HepG2 (cell line): ENCODE measurements around the gene DUSP22. TPM values are rescaled to one million over a fixed set of nuclear protein-coding genes. Genes with fewer than 3 reads are reported as not detected.

Experiments
- ATAC-seq: fragments of 200-7000 bp; cut with Tn5 transposase; 3 replicates; pipeline ENCODE4 v1.9.1; 2020; ENCODE audit warnings: mild to moderate bottlenecking, moderate library complexity
- BruUV-seq: library from RNA; stranded (reverse); fragments of 400-500 nt; replicated peaks from 2 replicates; lab custom pipeline; 2021; lab: Mats Ljungman, UMichigan
- CTCF ChIA-PET: fragments of 300-600 bp; formaldehyde crosslinking; extraction: SDS; loops from one replicate; lab custom pipeline; 2021; ENCODE audit warnings: low total read pairs, inconsistent platforms, low intra/inter-chr PET ratio; lab: Yijun Ruan, JAX
- POLR2A ChIA-PET: fragments of 350-600 bp; sonication (Branson Sonifier 250); formaldehyde crosslinking; loops from one replicate; lab custom pipeline; 2020; ENCODE audit warnings: antibody characterized with exemption, inconsistent platforms; lab: Yijun Ruan, JAX
- DNase-seq: peaks from one replicate; pipeline ENCODE4 v3.0.0-alpha.2; 2015; ENCODE audit warnings: low spot score
- FAIRE-seq: peaks from 3 replicates; lab custom pipeline; 2011; peaks lifted over from hg19 to GRCh38; lab: Jason Lieb, UNC
- H2AFZ ChIP-seq: one replicate; pipeline ENCODE4 v1.6.1; 2011; ENCODE audit warnings: low read length, inconsistent platforms
- H3K27ac ChIP-seq: fragments of 300-600 bp; 3 replicates; pipeline ENCODE4 v1.8.0; 2011; ENCODE audit warnings: mixed run types, mild to moderate bottlenecking, mixed read lengths, low read length, inconsistent platforms; ENCODE audit not compliant: insufficient read depth; ENCODE audit errors: extremely low read length
- H3K27me3 ChIP-seq, 2 experiments: fragments of 200-600 bp in 1 of 2; 2 replicates in 1 of 2; 3 replicates in 1 of 2; pipeline versions ENCODE4 v1.6.0 to v1.8.0; 2011; ENCODE audit warnings: low read length in 2 of 2, mild to moderate bottlenecking in 2 of 2, moderate library complexity in 2 of 2, inconsistent platforms in 1 of 2; ENCODE audit not compliant: insufficient read depth in 2 of 2, control insufficient read depth in 1 of 2
- H3K36me3 ChIP-seq, 2 experiments: fragments of 200-600 bp in 1 of 2; replicated peaks in 1 of 2; 2 replicates in 1 of 2; 3 replicates in 1 of 2; pipeline versions ENCODE4 v1.5.1 to v1.8.0; 2011; ENCODE audit warnings: low read length in 2 of 2, inconsistent platforms in 1 of 2; ENCODE audit not compliant: insufficient read depth in 2 of 2, control insufficient read depth in 1 of 2
- H3K4me1 ChIP-seq: 2 replicates; pipeline ENCODE4 v1.5.1; 2012; ENCODE audit warnings: low read length, inconsistent platforms; ENCODE audit not compliant: insufficient read depth
- H3K4me2 ChIP-seq: 2 replicates; pipeline ENCODE4 v1.6.0; 2011; ENCODE audit warnings: low read depth, low read length, inconsistent platforms
- H3K4me3 ChIP-seq, 3 experiments: fragments of 200-600 bp in 1 of 3; sonication (generic), shearing (Covaris generic) in 1 of 3; replicated peaks in 1 of 3; 2 replicates each; pipeline ENCODE4 v1.5.1; 2011 to 2016; ENCODE audit warnings: low read length in 3 of 3, inconsistent platforms in 2 of 3, low read depth in 2 of 3, mild to moderate bottlenecking in 2 of 3, control low read depth in 1 of 3, mixed read lengths in 1 of 3; ENCODE audit not compliant: insufficient read depth in 1 of 3
- H3K79me2 ChIP-seq: one replicate; pipeline ENCODE4 v1.6.1; 2011; ENCODE audit warnings: low read length, inconsistent platforms; ENCODE audit not compliant: insufficient read depth
- H3K9ac ChIP-seq: 2 replicates; pipeline ENCODE4 v1.6.0; 2011; ENCODE audit warnings: mild to moderate bottlenecking, low read depth, low read length, inconsistent platforms; ENCODE audit not compliant: insufficient read depth
- H3K9me3 ChIP-seq: 2 replicates; pipeline ENCODE4 v1.5.1; 2012; ENCODE audit warnings: mild to moderate bottlenecking, low read length
- H4K20me1 ChIP-seq: 2 replicates; pipeline ENCODE4 v1.6.0; 2011; ENCODE audit warnings: inconsistent platforms, mild to moderate bottlenecking, low read length, moderate library complexity; ENCODE audit not compliant: insufficient read depth
- CENPX ChIP-seq: sonication (generic); formaldehyde crosslinking; IDR thresholded peaks from 2 replicates; pipeline ENCODE4 v1.9.0; 2021; ENCODE audit warnings: mild to moderate bottlenecking, missing genetic modification reagents, moderate library complexity
- CTCF ChIP-seq: sonication (generic); formaldehyde crosslinking; IDR thresholded peaks from 2 replicates; pipeline ENCODE4 v1.5.0; 2020; ENCODE audit warnings: mild to moderate bottlenecking, missing genetic modification reagents, moderate library complexity
- ZNF572 ChIP-seq: sonication (generic); formaldehyde crosslinking; IDR thresholded peaks from 2 replicates; pipeline ENCODE4 v1.5.1; 2020; ENCODE audit warnings: mild to moderate bottlenecking, missing genetic modification reagents
- ZSCAN21 ChIP-seq: sonication (generic); formaldehyde crosslinking; IDR thresholded peaks from 2 replicates; pipeline ENCODE4 v1.8.0; 2022; ENCODE audit warnings: mild to moderate bottlenecking, missing genetic modification reagents, moderate library complexity, borderline replicate concordance
- WGBS: methylation state at CpG from one replicate; pipeline ENCODE4 v1.1.6; 2017; ENCODE audit warnings: low lambda C conversion rate; 5-methylcytosine and 5-hydroxymethylcytosine counted together
- in situ Hi-C: cut with HindIII; loops from 2 replicates; pipeline ENCODE4 v1.10.0; 2017; ENCODE audit warnings: low pct_unique_long_range_greater_than_20kb; ENCODE audit not compliant: extremely low pct_ligation_motif_present
- intact Hi-C: fragments of 100-400 bp; cut with micrococcal nuclease; formaldehyde crosslinking; loops from one replicate; pipeline ENCODE4 v1.10.0; 2022; ENCODE audit not compliant: unreplicated experiment
- polyA plus RNA-seq, 8 experiments: library from polyadenylated mRNA; depleted of rRNA in 3 of 8; stranded (reverse) in 7 of 8; unstranded in 1 of 8; fragments of >200 nt; fragmentation: Illumina TruSeq in 4 of 8; extraction: Trizol in 4 of 8; gene quantifications; 2 replicates each; pipeline versions ENCODE4 v1.2.1 to v1.2.3, GENCODE V29; 2011 to 2016; ENCODE audit warnings: low read depth in 4 of 8, missing spikeins in 1 of 8, mixed read lengths in 1 of 8; ENCODE audit not compliant: insufficient read depth in 1 of 8
- total RNA-seq, 5 experiments: library from RNA; depleted of rRNA; stranded (reverse); fragments of >200 nt; fragmentation: Illumina TruSeq; extraction: Trizol; gene quantifications; 2 replicates each; pipeline ENCODE4 v1.2.3, GENCODE V29; 2016; ENCODE audit warnings: low read depth in 1 of 5

The DUSP22 gene
- total and polyA plus RNA-seq, 2 of the 13 experiments (the other 11 are each of a cell fraction or from before 2014, with no cell fraction given): 20.2 to 32.8 TPM

- Histone ChIP-seq H3K4me3 (no peak overlapping the region), H3K9me3 (no peaks in the 10 kb centered on the region), H4K20me1 (no peaks in the 10 kb centered on the region), H3K36me3 (no peaks in the 10 kb centered on the region), H2AFZ (no peak overlapping the region), H3K79me2 (no peaks in the 10 kb centered on the region), H3K4me2 (no peak overlapping the region), H3K27me3 (peaks cover 20 to 86% of the 10 kb centered on the region in 2 experiments)
- POLR2A ChIA-PET: no interaction called here
- no peak for DNase-seq
- intact Hi-C loops: no loop called here
- 41% methylated on average over 17 of the region's 17 CpGs for WGBS
- TF ChIP-seq ZSCAN21 (CRISPR knock-in tag): no peak
- TF ChIP-seq ZNF572 (CRISPR knock-in tag): 0 out of 2 replicates have a peak, but pooled peaks have one; percentile 12
- TF ChIP-seq, all 625 proteins: peak for 1
- FAIRE-seq (no peak), ATAC-seq (no peak)
- in situ Hi-C loops: no loop called here
- CTCF ChIA-PET: no interaction called here
- no peaks in the 10 kb centered on the region for H3K4me1 ChIP-seq
- no peak overlapping the region for H3K27ac ChIP-seq
- no TSS peak for BruUV-seq
- no peak overlapping the region for H3K9ac ChIP-seq
Measured at GRCh38 chr6:381742-382461, 89.6 kb downstream of the DUSP22 start.

- ChIA-PET POLR2A (no interaction called here), CTCF (no interaction called here)
- Histone ChIP-seq H3K27ac (no peak overlapping the region), H3K79me2 (no peaks in the 10 kb centered on the region), H3K9ac (no peak overlapping the region), H3K27me3 (peaks cover 20 to 77% of the 10 kb centered on the region in 2 experiments), H2AFZ (no peak overlapping the region), H3K4me1 (no peaks in the 10 kb centered on the region), H3K36me3 (no peaks in the 10 kb centered on the region), H4K20me1 (no peaks in the 10 kb centered on the region), H3K4me3 (no peak overlapping the region), H3K4me2 (no peak overlapping the region), H3K9me3 (no peaks in the 10 kb centered on the region)
- BruUV-seq: no TSS peak
- TF ChIP-seq CTCF (CRISPR knock-in tag): peak; percentile 16; the same call in 1 of the 2 replicates
- TF ChIP-seq CENPX (CRISPR knock-in tag): no peak
- no peak for FAIRE-seq
- ATAC-seq: peak; percentile 45
- no peak for DNase-seq
- in situ Hi-C loops: no loop called here
- intact Hi-C loops: no loop called here
- WGBS: 29% methylated on average over 22 of the region's 22 CpGs
Measured at GRCh38 chr6:382883-383810, 90.9 kb downstream of the DUSP22 start.
